Measurements from ENCODE around the gene ST8SIA6.

- TF ChIP-seq ZC3H10 (CRISPR knock-in tag; IDR thresholded peaks at IDR 0.05) (no peak), POU6F1 (CRISPR knock-in tag; IDR thresholded peaks at IDR 0.05; ENCODE audit: borderline replicate concordance, low read depth) (no peak), PPARA (CRISPR knock-in tag; IDR thresholded peaks at IDR 0.05; ENCODE audit: borderline replicate concordance) (no peak), CSRNP3 (CRISPR knock-in tag; IDR thresholded peaks at IDR 0.05) (no peak), RARB (CRISPR knock-in tag; IDR thresholded peaks at IDR 0.05) (no peak), CREB5 (CRISPR knock-in tag; IDR thresholded peaks at IDR 0.05; ENCODE audit: low read depth) (no peak), ZFP3 (CRISPR knock-in tag; IDR thresholded peaks at IDR 0.05) (no peak), TOX (CRISPR knock-in tag; IDR thresholded peaks at IDR 0.05; ENCODE audit: borderline replicate concordance) (no peak), TCF4 (CRISPR knock-in tag; IDR thresholded peaks at IDR 0.05; ENCODE audit: borderline replicate concordance) (no peak), TSHZ2 (CRISPR knock-in tag; IDR thresholded peaks at IDR 0.05) (no peak), ZNF565 (CRISPR knock-in tag; conservative IDR thresholded peaks at IDR 0.05; ENCODE audit: low read depth) (no peak), BACH2 (CRISPR knock-in tag; IDR thresholded peaks at IDR 0.05; ENCODE audit: borderline replicate concordance) (no peak), ARNTL (CRISPR knock-in tag; IDR thresholded peaks at IDR 0.05; ENCODE audit: borderline replicate concordance, low read depth) (no peak), GLIS3 (CRISPR knock-in tag; IDR thresholded peaks at IDR 0.05) (no peak)
Observed at GRCh38 chr10:17435187-17435586, 19.2 kb downstream of the ST8SIA6 start.
